ENCODE results near the gene PARD3B. TPM values are rescaled to one million over a fixed set of nuclear protein-coding genes. Genes with fewer than 3 reads are reported as not detected.

Gene PARD3B
- total and polyA plus RNA-seq, 2 experiments from 2014 or later: 3.5 to 4.4 TPM

- ATAC-seq: no peak
- Histone ChIP-seq H3K36me3 (ENCODE audit: insufficient read depth) (no peaks in the 10 kb centered on the region), H2AFZ (no peak overlapping the region), H3K4me1 (ENCODE audit: insufficient read depth) (no peaks in the 10 kb centered on the region), H3K27me3 (ENCODE audit: insufficient read depth) (no peaks in the 10 kb centered on the region), H3K27ac (ENCODE audit: low read depth) (no peak overlapping the region), H4K20me1 (replicated peaks; ENCODE audit: insufficient read depth) (no peaks in the 10 kb centered on the region), H3K4me3 (no peak overlapping the region), H3K4me2 (no peak overlapping the region), H3K79me2 (replicated peaks; ENCODE audit: insufficient read depth) (no peaks in the 10 kb centered on the region), H3F3A (replicated peaks; ENCODE audit: low read depth) (no peaks in the 10 kb centered on the region), H3K9me2 (ENCODE audit: insufficient read depth) (no peaks in the 10 kb centered on the region)
- no peak overlapping the region for H3K4me3 Mint-ChIP-seq
- no peak for DNase-seq (ENCODE audit: low spot score)
- TF ChIP-seq EZH2 (IDR thresholded peaks at IDR 0.05; ENCODE audit: low read depth, unreplicated experiment) (no peak), ETS1 (IDR thresholded peaks at IDR 0.05) (no peak), JUNB (IDR thresholded peaks at IDR 0.05; ENCODE audit: unreplicated experiment) (no peak), ZNF462 (CRISPR knock-in tag; IDR thresholded peaks at IDR 0.05) (no peak), ZNF114 (CRISPR knock-in tag; IDR thresholded peaks at IDR 0.05) (no peak), REST (IDR thresholded peaks at IDR 0.05; ENCODE audit: unreplicated experiment) (no peak), STAT1 (IDR thresholded peaks at IDR 0.05; ENCODE audit: unreplicated experiment) (no peak), EZH2phosphoT487 (IDR thresholded peaks at IDR 0.05; ENCODE audit: unreplicated experiment) (no peak), ZNF331 (CRISPR knock-in tag; IDR thresholded peaks at IDR 0.05; ENCODE audit: low read depth) (no peak)
- H3K27ac Mint-ChIP-seq: no peak overlapping the region
- peaks cover 2% of the 10 kb centered on the region; the same call in 2 of the 3 replicates for H3K4me1 Mint-ChIP-seq
- H3K9me3 Mint-ChIP-seq: no peaks in the 10 kb centered on the region
- H3K27me3 Mint-ChIP-seq (ENCODE audit: insufficient read depth, low read depth, poor library complexity): no peaks in the 10 kb centered on the region
- H3K36me3 Mint-ChIP-seq (ENCODE audit: low read depth): no peaks in the 10 kb centered on the region
These were observed 488.8 kb downstream of the PARD3B start for GRCh38 chr2:205034034-205034433.
